LNCAP (cell line): ENCODE results near the gene DAGLA.

Experiments used
- TF ChIP-seq, protein P1 (sequence below): fragments of 450-650 bp; IDR thresholded peaks from 2 replicates; pipeline ENCODE4 v1.5.1; 2017; ENCODE audit warnings: mild to moderate bottlenecking

DAGLA gene

DNA sequence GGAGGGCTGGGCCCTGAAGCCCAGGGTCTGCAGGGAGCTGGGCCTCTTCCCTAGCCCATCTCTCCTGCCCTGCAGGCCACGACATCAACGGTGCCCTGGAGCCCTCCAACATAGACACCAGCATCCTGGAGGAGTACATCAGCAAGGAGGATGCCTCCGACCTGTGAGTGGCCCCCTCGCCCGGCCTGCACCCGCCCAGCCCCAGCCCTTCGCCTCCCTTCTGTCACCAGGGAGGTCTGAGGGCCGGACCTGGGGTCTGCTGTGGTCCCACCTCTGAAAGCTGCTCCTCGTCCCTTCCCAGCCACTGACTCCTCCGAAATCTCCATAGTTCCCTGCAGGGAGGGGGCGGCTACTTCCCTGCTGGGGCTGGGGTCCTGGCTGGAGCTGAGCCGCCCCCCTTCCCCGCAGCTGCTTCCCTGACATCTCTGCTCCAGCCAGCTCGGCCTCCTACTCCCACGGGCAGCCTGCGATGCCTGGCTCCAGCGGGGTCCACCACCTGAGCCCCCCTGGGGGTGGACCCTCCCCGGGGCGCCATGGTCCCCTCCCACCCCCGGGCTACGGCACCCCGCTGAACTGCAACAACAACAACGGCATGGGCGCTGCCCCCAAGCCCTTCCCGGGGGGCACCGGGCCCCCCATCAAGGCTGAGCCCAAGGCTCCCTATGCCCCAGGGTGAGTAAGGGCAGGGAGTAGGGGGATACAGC lies 85.5 kb downstream of the DAGLA start:
- TF ChIP-seq, protein P1, sequence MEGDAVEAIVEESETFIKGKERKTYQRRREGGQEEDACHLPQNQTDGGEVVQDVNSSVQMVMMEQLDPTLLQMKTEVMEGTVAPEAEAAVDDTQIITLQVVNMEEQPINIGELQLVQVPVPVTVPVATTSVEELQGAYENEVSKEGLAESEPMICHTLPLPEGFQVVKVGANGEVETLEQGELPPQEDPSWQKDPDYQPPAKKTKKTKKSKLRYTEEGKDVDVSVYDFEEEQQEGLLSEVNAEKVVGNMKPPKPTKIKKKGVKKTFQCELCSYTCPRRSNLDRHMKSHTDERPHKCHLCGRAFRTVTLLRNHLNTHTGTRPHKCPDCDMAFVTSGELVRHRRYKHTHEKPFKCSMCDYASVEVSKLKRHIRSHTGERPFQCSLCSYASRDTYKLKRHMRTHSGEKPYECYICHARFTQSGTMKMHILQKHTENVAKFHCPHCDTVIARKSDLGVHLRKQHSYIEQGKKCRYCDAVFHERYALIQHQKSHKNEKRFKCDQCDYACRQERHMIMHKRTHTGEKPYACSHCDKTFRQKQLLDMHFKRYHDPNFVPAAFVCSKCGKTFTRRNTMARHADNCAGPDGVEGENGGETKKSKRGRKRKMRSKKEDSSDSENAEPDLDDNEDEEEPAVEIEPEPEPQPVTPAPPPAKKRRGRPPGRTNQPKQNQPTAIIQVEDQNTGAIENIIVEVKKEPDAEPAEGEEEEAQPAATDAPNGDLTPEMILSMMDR = no peak

DNA sequence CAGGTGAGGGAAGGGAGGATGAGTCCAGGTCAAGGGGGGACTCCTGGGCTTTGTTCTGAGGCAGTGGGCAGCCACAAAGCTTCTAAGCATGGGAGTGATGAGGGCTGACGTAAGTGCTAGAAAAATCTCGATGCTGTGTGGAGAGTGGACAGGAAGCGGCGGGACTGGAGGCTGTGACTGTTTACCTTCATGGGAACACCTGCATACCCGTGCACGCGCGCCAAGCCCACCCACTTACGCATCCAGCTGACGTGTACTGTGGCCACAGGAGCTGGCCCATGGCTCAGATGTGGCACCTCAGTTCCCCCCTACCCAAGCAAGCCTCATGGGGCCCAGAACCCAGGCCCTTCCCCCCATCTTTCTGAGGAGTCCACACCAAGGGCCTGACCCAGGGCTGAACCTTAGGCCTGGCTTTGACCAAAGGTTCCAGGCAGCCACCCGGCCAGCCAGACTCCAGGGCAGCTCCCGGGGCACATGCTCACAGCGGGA lies 86.2 kb downstream of the DAGLA start:
- TF ChIP-seq, protein P1 = no peak

DNA sequence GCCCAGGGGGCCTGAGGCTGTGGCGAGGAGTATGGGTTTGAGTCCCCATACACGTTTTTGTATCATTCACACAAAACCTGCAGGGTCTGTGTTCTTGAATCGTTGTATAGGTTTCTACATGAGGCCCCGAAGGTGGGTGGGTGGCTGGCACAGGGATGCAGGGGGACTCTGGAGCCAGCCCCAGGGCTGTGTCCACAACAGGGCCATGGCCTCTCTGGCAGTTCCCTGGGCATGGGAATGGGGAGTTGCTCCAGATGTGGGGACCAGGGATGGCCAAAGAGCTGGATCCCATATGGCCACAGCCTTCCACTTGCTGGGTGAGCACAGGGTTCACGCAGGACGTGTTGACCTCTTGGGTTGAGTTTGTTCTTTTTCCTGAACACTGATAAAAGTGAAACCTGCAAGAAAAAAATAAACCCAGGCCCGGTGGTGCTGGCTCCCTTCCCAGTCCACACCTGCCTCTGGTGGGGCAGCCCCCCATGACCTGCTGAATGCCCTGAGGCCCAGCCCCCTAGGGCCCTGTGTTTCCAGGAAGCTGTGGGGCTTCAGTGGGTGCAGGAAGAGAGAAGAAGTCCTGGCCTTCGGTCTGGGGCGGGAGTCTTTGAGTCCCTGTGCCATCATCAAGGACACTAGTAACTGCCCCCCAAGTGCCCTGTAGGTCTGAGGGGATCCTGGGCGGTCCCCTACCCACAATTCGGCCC lies 88.3 kb downstream of the DAGLA start:
- TF ChIP-seq, protein P1 = no peak

DNA sequence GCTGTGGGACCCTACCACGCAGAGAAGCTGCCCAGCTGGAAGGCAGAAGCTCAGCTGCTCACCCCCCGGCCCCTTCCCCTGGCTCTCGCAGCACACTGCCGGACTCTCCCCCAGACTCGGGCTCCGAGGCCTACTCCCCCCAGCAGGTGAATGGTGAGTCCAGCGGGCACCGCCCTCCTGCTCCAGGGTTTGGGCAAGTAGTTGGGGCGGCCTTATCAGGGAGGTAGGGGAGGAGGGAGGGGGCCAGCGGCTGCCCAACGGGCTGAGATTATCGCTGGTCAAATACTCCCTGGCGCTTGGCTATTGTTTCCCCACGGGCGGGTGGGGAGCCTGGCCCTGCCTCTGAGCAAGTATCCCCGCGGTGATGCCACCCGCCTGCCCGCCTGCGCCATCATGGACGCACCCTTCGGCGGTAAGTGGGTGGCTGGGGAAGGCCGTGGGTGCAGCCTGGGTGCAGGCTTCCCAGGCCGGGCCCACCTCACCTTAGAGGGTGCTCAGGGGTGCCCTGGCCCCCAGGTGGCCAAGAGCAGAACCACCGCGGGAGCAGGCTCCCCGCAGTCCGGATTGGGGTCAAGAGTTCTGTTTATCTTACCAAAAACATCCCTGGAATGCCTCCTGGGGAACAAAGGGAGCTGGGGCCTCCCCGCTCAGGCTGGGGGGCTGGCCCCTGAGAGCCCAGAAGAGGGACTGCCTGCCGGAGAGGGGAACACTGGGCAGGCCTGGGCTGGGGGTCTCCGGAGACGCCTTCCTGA lies 89.2 kb downstream of the DAGLA start:
- TF ChIP-seq, protein P1 = no peak

DNA sequence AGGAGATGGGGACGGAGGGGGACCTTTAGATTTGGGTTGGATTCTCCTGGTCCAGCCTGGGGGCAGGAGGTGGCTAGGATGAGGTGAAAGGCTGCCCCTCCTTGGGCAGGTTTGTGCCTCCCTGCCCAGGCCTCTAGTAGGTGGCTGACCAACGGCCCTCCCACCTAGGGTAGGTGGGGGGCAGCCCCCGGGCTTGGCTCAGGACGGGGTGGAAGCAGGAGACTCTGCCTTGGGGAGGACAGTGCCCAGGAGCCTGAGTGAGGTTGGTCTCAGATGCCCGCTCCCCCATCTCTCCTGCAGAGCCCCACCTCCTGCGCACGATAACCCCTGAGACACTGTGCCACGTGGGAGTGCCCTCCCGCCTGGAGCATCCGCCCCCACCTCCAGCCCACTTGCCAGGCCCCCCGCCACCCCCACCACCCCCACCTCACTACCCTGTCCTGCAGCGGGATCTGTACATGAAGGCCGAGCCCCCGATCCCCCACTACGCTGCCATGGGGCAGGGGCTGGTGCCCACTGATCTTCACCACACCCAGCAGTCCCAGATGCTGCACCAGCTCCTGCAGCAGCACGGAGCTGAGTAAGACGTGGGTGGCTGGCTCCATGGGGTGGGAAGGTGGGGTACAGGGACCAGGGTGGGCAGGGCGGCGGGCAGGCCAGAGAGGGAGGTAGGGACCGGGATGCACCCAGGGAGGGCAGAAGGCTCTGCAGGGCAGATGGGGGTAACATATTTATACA lies 89.9 kb downstream of the DAGLA start:
- TF ChIP-seq, protein P1 = no peak

DNA sequence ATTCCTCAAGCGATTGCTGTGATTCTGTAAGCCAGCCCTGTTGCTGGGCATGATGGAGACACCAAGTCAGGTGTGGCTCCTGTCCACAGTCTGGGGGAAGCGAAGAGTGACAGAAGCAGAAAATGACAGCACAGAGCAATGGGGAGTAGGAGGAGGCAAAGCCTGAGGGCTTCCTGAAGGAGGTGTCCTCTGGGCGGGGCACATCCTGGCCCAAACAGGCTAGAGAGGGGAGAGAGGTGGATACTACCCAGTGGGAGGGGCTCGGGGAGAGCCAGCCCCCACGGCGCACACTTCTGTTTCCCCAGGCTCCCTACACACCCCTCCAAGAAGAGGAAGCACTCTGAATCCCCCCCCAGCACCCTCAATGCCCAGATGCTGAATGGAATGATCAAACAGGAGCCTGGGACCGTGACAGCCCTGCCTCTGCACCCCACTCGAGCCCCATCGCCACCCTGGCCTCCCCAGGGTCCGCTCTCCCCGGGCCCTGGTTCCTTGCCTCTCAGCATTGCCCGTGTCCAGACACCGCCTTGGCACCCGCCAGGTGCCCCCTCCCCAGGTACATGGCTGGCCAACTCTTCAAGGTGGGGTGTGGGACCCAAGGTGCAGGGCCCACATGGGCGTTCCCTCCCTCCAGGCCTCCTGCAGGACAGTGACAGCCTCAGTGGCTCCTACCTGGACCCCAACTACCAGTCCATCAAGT lies 91.2 kb downstream of the DAGLA start:
- TF ChIP-seq, protein P1 = no peak
